Brain pericyte (primary cell): ENCODE measurements around the gene NT5C1A.

Source experiments
- DNase-seq: peaks from one replicate; pipeline ENCODE4 v3.0.0-alpha.2; 2012; ENCODE audit warnings: low read depth, low spot score

The NT5C1A gene

DNA sequence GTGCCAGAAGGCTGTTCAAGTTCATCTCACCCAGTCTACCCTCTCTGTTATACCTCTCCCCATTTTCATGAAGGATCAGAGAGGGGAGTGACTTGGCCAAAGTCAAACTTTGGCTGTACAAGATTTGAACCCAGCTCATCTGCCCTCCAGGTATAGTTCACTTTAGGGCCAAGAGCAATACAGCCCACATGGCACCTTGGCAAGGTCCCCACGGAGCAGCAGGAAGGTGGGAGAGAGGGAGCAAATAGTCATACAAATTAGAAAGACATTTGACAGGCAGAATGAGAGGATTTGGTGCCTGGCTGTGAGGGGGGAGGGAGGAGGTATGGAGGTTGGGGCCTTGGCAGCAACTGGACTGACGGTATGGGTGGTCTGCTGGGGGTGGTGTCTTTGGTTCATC, 18.3 kb upstream of the NT5C1A start:
- no peak for DNase-seq

DNA sequence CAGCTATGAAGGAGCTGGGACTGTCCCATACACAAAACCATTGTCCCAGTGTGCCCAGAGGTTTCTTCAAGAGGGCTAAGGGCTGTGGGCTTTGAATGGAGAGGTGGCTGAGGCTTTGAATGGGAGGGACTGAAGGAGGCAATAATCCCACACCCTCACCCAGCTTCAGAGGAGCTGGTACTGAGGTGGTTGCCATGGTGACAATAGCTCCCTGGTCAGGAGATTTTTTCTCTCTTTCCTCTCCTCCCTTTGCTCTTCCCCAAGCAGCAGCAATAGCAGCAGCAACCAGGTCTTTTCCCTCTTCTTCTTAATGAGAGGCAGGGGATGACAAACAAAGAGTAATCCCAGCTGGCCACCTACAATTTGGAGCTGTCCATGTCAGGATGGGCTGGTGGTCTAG, 17.7 kb upstream of the NT5C1A start:
- no peak for DNase-seq

DNA sequence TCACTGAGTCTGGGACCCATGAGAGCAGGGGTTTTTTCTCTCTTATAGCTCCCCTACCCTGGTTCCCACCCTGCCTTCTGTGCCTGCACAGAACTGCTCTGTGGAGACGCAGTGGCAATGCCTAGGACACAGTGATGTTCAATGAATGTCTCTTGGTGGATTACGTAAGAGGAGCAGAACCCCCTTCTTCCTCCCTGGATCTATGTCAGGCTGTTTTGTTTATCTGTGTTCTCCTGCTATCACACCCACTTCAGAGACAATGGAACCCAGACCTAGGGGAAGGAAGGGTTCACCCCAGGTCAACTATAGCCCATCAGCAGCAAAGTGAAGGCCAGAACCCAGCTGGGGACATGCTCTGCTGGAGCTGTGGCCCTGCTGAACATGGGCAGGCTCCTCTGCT, 17.3 kb upstream of the NT5C1A start:
- no peak for DNase-seq

DNA sequence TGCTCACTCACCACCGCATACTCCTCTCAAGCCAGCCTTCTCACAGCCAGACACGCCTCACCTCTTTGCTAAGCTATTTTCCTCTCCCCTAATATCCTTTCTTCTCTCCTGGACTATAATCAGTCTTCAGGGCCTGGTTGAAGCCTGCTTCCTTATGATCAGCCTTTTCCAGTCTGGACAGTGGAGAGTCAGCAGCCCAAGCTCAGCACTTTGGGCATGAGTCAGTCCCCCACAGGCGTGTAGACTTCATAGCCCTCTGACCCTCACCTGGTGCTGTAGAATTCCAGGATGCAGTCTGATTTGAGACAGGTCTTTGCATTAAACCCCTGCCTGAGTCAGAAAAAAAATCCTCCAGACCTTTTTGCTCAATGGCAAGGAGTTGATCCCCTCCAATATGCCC, 16.8 kb upstream of the NT5C1A start:
- no peak for DNase-seq

DNA sequence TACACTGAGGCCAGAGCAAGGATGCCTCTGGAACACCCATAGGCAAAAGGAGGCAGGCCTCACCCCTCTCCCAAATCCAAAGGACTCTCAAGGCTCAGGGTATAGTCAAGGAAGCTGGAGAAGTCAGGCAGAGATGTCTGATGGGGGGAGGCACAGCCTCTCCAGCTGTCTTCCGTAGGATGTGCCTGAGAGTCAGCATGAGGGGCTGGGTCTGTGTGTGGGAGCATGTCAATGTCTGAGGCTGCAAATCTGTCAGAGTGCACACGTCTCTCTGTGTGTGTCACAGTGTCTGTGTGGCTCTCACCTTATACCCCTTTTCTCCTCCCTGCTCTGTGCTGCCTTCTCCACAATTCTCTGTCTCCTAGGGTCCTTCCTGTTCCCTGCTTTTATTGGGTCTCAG, 15.3 kb upstream of the NT5C1A start:
- no peak for DNase-seq

DNA sequence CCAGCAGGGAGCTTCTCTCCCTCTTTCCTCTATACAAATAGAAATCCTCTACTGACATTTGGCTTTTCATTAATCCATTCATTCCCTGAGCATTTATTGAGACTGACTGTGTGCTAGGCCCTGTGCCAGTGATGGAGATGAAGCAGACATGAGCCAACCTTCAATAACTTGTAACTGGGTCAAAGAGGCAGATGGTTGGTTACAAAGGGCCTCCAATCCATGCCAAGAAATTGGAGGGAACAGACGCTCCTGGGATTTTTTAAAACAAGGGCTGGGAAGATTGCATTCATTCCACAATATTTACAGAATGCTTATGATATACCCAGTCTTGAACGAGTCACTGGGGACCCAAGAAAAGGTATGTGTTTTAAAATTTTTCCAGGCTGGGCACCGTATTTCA, 13.2 kb upstream of the NT5C1A start:
- no peak for DNase-seq

DNA sequence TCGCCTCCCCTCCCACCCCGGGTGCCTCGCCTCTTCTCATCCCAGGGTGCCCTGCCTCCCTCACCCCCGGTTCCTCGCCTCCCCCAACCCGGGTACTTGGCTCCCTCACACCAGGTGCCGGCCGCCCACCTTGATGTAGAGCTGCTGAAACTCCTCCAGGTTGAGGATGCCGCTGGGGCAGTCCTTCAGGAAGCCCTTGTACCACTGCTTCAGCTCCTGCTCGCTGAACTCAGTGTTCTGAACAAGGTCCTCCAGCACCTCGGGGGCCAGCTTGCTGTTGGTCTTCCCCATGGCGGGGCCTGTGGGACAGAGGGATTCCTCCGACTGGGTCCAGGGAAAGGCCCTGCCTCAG, 12.4 kb upstream of the NT5C1A start:
- no peak for DNase-seq

DNA sequence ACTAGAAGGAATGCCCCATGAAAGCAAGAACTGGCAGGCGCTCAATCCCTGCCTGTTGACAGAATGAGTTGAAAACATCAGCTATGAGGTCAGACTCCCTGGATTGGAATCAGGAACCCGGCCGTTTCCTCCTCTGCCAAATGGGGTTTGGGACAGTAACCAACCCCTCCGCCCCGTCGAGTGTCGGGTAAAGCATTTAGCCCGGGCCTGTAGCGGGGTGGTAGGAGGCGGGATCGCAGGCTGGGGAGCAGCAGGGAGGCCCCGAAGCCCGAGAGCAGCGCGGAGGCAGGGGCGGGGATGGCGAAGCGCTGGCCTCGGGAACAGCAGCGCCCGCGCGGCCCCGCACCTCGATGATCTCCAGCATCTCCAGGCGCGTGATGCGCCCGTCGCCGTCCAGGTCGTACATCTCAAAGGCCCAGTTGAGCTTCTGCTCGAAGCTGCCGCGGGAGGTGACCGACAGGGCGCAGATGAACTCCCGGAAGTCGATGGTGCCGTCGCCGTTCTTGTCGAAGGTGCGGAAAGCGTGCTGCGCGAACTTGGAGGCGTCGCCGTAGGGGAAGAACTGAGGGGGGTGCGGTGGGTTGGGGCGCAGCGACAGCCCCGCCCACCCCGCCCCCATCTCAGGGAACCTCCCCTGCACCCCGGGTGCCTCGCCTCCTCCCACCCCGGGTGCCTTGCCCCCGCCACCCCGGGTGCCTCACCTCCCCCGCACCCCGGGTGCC, 11.8 kb upstream of the NT5C1A start:
- no peak for DNase-seq

DNA sequence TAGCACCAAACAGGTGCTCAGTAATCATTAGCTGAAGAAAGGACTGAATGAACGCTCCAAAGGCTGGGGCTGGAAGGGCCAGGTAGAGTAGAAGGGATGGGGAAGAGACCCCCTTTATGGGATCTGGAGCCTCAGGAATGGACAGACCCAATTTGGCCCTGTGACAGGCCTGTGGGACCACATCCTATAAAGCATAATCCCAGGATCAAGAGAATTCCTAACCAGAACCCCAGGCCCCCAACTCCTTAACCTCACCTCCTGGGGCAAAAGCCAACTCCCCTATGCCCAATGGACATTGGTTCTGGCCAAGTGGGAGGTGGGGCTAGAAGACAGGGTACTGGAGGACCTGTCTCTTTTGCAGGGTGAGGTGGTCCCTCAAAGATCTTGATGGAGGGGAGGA, 10.1 kb upstream of the NT5C1A start:
- no peak for DNase-seq

DNA sequence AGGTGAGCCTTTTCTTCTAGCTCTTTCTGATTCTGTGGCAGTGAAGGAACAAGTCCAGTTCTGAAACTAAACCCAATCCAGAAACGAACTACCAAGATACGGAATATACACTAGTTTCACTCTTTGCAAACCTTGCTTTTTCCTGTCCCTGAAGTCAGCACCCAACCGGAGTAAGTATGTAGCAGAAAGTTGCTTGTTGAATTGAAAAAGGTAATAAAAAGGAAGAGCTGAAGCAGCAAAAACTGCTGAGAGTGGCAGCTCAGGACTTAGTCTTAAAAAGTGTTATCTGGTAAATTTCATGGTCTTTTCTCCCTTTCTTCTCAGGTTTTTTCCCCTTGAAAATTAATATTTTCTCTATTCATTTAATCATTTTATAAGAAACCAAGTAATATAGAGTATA, 9.4 kb upstream of the NT5C1A start:
- DNase-seq, result no peak

DNA sequence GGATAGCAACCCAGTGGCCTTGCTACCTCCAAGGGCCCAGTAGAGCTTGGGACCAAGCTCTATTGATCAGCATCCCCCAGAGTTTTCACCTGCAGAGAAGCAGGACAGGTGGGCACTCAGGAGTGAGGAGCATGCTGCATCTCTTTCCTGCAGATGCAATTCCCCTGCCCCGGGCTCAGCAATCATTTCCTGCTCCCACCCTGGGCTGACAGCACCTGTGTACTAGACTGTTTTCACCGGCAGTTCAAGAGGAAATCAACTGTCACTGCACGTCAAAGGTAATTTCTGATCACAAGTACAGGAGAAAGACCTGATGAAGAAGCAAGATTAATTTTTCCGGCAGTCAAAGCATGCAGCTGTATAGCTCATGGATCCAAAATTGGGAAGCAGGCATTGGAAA, 8.8 kb upstream of the NT5C1A start:
- DNase-seq, result no peak

DNA sequence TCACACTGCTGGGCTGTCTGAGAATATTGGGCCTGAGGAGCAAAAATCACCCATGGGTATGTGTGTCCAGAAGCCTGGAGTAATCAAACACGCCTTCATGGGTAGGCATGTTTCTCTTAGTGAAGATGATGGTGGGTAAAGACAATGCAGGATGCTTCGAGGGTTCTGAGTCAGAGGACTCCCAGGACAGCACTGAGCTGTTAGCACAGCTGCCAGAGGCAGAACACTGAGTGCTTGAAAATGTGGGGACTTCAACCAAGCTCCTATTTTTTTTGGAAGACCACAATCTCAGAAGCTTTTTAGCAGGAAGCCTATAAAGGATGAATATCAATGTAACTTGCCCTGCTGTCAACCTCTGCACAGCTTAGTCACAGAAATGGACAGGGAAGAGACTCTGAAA, 7.9 kb upstream of the NT5C1A start:
- DNase-seq, result no peak

DNA sequence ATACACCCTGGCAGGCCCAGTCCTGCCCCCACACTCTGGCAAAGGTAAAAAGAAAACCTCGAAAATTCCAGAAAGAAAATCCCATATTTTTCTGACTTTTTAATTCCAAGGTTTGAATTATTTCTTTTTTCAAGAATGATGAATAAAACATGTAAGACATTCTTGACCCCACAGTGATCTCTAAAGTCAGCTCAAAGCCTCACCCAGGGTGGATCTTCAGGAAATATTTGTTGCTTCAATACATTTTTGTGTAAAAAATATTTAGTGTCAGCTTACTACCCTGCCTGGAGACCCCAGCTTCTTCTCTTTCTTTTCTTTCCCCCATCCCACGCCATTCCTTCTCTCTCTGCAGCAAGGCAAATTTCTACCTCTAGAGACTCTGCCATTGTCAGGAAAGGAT, 7.0 kb upstream of the NT5C1A start:
- no peak for DNase-seq

DNA sequence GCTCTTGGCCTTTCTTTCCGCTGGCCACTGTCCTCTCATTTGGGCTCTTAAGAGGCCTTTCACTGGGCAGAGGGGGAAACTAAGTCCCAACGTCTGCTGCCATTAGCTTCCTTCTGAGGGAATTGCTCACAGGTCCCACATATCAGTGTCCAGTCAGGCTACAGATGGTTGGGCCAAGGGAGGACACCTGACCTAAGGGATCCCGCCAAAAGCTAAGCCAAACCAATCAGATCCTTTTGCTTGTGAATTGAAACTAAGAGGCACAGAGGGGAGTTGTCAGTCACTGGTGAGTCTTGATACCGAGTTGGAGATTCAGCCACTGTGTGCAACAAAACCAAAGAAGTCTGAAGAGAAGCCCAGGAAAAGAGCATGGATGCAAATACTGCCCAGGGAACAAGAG, 5.7 kb upstream of the NT5C1A start:
- no peak for DNase-seq

DNA sequence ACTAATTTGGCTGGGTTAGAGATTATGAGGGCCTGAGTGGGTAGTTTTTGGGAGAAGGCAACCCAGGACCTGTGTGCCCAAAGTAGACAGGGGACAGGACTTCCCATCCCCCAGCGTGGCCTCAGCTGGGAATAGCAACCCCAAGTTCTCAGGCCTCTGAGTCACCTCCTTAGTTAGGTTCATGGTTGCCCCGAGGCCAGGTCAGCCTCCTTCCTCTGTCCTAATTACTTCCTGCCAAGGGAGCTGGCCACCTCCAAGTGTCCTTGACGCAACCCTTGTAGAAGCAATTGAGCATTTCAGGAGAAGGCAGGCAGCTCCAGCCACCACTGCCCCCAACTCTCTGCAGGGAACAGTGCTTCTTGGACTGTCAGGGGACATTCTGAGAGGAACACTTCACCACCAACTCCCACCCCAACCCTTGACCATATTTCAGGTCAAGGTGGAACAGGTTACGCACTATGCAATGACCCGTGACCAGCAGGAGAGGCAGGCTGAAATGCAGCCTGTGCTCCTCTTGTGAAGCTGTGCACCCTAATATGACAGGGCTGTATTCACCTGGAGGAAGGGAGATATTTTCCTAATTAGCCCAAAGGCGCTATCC, 5.1 kb upstream of the NT5C1A start:
- no peak for DNase-seq

DNA sequence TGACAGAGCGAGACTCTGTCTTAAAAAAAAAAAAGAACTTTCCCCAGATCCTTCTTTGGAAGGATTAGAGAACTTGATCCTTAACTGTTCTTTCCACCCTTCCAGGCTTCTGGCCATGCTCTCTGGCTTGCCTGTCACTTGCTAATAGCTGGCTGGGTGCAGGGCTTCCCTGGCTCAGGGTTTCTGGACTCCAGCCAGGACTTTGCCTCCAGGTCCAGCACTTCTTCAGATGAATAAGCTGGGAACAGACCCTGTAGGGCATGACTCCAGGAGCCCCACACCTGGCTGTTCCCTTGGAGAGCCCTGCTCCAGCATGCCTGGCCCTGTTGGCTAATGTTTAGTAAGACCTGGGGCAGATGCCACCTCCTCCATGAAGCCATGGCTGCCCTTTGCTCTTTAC, 3.3 kb upstream of the NT5C1A start:
- DNase-seq, result no peak

DNA sequence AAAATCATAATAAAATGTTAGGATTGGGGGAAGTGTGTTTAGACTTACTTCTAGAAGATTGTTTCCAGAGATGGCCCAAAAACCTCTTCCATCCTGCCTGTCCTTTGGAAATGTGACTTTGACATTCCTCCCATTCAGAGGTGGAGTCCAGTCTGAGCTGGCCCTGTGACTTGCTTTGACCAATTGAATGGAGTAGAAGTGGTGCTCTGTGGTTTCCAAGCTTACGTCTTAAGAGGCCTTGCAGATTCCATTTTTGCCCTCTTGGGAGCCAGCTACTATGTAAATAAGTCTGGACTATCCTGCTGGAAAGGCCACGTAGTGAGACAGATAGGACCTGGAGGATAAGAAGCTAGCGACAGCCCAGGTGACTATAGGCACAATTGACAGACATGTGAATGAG, 1.3 kb upstream of the NT5C1A start:
- DNase-seq, result no peak

DNA sequence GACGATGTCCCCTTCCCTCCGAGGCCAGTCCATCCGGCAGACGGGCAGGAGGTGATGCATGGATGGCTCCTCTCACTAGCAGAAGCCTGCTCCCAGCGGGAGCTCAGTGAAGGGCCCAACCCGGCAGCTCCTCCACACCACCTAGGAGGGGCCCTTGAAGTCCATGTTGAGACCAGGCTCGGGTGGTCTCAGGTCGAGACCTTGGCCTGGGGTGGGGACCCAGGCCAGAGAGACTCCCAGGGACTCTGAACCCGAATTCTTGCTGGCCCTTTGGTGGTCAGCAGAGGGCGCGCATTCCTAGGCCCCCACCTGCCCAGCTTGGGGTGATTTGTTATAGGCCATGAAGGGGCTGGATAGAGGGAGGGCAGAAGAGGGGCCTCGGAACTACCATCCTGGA, 642 bp upstream of the NT5C1A start:
- DNase-seq, result no peak

DNA sequence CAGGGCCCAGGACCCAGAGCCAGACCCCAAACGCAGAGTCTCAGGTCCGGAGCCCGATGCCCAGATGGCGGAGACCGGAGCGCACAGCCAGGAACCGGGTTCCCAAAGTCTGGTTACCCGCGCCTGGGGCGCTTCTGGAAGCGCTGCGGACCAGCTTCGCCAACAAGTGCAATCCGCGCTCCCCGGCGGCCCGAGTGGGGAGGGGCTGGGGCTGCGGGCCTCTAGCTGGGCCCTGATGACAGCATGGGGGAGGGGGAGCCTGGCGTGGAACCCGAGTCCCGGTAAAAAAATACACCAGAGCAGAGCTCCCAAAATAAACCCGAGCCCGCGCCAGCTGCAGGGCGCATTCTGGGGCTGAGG, 494 bp downstream of the NT5C1A start:
- DNase-seq, result no peak

DNA sequence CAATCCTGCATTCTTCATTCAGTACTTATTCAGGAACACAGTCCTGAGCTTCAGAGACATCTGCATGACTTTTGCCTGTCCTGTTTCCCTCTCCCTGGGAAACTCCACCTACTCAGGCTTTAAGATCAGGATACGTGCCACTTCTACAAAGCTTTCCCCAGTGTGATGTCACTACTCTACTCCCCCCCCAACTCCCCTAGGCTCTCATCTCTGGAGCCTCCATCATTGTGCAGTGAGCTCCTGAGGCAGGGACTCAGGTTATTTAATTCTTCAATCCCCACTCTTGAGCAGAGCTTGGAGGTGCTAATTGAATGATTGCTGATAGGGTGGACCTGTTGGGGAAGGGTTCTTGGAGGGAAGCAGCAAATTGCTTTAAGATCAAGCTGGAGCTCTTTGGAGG, 1.2 kb downstream of the NT5C1A start:
- no peak for DNase-seq

DNA sequence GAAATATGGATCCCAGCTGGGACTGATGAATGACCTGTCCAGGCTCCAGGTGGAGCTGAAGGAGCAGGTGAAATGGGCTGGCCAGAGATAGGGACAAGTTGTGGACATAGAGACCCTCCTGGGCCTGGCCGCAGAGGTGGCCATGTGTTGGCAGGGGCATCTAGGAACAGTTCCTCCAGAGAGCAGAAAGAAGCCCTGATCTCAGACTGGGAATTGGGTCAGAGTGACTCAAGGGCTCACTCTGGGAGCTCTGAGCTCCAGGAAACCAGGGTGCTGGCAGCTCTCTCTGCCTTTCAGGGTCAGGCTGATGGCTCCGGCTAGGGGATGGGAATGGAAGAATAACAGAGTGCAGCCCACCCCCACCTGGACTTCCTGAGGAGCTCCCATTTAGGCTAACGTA, 3.0 kb downstream of the NT5C1A start:
- no peak for DNase-seq

DNA sequence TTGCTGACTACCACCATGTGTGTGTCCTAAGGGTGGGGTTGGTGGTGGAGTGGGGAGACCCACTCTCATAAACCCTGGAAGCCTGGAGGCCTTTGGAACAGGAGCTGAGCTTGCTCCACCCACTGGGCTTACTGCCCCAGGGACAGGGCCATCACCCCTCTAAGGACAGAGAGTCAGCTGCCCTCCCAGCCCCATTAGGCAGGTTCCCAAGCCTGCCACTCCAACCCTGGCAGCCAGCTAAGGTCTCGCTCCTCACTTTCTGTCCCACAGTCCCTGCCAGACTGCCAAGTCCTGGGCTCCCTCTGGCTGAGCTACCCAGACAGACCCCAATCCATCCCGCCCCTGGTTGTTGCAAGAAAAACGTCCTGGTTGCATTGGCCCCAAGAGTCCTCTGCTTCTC, 3.8 kb downstream of the NT5C1A start:
- DNase-seq, result no peak

DNA sequence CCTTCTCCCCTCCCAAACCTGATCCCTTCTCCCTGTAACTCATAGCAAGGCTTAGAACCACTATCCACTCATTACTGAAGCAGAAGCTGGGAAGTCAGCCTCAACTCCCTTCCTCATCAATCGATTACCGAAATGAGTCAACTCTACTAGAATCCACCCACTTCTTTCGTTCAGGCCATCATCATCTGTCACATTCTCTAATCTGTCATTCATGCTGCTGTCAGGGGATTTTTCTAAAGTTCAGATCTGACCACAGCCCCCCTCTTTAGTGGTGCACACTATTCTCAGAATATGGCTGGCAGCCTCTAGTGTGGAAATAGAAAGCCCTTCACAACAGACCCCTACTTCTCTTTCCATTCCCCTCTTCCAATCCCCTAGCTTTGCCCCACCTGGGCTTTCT, 5.1 kb downstream of the NT5C1A start:
- no peak for DNase-seq

DNA sequence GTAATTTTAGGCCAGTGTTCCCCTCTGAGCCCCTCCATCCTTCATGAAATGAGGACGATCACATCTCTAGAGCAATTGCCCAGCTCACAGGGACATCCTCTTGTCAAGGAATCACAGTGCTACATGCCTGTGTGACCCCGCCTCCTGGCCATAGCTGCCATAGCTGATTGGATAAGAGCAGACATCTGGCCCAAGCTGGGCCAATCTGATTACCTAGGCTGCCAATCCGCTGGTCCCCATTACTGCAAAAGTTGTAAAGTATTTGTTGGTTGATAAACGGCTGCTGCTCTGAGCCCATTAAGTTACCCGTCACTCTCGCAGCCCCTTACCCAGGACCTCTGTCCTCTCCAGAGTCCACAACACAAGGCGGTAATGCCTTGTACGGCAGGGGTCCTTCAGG, 8.3 kb downstream of the NT5C1A start:
- DNase-seq, result no peak
